ENCODE results near the gene MTMR2.

The MTMR2 gene

DNA sequence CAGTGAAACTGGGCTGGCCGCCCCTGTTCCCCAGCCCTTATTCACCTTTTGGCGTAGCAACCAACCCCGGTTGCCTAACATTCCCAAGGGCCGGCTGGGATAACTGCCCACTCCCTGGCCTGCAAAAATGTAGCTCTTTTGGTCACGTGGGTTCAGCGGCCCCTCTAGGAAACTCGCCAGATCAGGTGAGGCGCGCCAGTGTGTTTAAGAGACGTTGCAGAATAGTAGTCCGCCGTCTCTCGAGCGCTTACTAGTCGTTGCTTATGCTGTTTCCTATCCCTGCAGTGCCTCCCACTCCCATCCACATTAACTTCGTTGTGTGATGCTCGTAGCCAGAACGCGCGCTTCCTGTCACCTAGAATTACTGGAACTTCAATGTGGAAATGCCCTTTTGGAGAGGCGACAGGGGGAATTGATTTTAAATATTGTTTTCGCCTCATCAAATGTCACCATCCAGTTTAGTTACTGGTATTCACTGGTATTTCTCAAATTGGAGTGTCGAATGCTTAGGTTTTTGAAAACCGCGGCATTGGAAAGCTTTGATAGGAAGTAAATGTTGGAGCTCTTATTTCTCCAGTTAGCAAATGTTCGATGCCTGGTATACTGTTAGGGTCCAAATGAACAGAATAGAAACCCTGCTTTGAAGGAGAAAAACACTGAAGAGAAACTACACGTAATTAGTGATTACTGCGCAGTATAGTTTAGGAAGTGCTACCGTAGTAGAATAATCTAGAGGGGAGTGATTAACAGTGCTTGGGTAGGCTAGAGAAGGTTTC, 132.8 kb downstream of the MTMR2 start:
- Histone ChIP-seq H3K27ac (replicated peaks) (peak overlapping the region; percentile 99), H3K4me3 (replicated peaks; ENCODE audit: insufficient read depth, low read length) (peak overlapping the region; percentile 97), H3K27me3 (ENCODE audit: insufficient read depth, poor library complexity, severe bottlenecking) (no peaks in the 10 kb centered on the region)
- 0 out of 2 replicates have a peak, but pooled peaks have one; percentile 1 for TF ChIP-seq SPI1 (IDR thresholded peaks at IDR 0.05; ENCODE audit: borderline replicate concordance, low read depth)
- no peak for TF ChIP-seq GABPA (IDR thresholded peaks at IDR 0.05; ENCODE audit: low read depth)
- DNase-seq (ENCODE audit: low read depth in 1 of 2, low spot score in 1 of 2): peak; percentile 68 to 77

DNA sequence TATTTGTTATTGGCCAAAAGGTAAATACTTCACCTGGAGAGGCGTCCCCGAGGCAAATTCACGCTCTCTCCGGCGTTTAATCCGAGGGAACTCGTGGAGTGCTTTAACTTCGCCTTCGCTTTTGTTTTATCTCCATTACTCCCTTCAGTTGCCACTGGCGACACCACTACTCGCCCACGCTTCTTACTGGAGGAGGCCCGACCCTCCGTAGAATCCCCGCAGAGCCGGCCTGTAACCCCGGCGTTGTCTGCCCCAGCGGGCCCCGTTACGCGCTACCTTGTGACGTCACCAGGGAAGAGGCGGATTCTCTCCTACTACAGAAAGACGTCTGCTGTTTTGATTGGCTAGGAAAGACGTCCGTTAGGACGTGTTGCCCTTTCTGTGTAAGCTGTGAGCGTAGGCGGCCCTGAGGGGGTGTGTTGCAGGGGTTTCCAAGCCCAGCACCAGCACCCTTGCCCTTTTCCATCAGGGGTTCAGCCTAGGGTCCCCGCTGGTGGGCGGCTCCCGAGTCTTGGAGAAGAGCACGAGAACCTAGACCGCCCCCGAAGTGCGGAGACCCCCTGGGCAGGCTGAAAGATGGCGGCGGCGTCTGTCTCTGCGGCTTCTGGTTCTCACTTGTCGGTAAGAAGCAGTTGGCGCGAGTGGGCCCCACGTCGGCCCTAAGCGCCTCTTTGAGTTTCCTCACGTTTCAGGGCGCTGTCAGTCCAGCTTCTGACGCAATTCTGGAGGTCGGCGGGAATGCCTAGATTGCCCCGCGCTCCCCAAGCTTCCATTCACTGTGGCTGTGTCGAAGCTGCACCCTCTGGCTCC, 133.6 kb downstream of the MTMR2 start, which contains the start of gene CEP57:
TSS of gene CEP57 (plus strand) at position 376 of the 810 bp plus-strand sequence. CDS start at position 577, 201 bp downstream.
- TF ChIP-seq, protein P1, sequence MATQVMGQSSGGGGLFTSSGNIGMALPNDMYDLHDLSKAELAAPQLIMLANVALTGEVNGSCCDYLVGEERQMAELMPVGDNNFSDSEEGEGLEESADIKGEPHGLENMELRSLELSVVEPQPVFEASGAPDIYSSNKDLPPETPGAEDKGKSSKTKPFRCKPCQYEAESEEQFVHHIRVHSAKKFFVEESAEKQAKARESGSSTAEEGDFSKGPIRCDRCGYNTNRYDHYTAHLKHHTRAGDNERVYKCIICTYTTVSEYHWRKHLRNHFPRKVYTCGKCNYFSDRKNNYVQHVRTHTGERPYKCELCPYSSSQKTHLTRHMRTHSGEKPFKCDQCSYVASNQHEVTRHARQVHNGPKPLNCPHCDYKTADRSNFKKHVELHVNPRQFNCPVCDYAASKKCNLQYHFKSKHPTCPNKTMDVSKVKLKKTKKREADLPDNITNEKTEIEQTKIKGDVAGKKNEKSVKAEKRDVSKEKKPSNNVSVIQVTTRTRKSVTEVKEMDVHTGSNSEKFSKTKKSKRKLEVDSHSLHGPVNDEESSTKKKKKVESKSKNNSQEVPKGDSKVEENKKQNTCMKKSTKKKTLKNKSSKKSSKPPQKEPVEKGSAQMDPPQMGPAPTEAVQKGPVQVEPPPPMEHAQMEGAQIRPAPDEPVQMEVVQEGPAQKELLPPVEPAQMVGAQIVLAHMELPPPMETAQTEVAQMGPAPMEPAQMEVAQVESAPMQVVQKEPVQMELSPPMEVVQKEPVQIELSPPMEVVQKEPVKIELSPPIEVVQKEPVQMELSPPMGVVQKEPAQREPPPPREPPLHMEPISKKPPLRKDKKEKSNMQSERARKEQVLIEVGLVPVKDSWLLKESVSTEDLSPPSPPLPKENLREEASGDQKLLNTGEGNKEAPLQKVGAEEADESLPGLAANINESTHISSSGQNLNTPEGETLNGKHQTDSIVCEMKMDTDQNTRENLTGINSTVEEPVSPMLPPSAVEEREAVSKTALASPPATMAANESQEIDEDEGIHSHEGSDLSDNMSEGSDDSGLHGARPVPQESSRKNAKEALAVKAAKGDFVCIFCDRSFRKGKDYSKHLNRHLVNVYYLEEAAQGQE (IDR thresholded peaks at IDR 0.05; ENCODE audit: insufficient replicate concordance, low read depth): peak; percentile 39
- peak; percentile 75 for TF ChIP-seq POLR2AphosphoS5 (IDR thresholded peaks at IDR 0.05; ENCODE audit: low read depth)
- TF ChIP-seq, protein P2, sequence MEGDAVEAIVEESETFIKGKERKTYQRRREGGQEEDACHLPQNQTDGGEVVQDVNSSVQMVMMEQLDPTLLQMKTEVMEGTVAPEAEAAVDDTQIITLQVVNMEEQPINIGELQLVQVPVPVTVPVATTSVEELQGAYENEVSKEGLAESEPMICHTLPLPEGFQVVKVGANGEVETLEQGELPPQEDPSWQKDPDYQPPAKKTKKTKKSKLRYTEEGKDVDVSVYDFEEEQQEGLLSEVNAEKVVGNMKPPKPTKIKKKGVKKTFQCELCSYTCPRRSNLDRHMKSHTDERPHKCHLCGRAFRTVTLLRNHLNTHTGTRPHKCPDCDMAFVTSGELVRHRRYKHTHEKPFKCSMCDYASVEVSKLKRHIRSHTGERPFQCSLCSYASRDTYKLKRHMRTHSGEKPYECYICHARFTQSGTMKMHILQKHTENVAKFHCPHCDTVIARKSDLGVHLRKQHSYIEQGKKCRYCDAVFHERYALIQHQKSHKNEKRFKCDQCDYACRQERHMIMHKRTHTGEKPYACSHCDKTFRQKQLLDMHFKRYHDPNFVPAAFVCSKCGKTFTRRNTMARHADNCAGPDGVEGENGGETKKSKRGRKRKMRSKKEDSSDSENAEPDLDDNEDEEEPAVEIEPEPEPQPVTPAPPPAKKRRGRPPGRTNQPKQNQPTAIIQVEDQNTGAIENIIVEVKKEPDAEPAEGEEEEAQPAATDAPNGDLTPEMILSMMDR (IDR thresholded peaks at IDR 0.05; ENCODE audit: insufficient read depth, low read length): no peak
- TF ChIP-seq SPI1 (IDR thresholded peaks at IDR 0.05; ENCODE audit: borderline replicate concordance, low read depth): no peak
- no peak for TF ChIP-seq GABPA (IDR thresholded peaks at IDR 0.05; ENCODE audit: low read depth)
- peak within 1 kb of the TSS; percentile 97 for H3K4me3 ChIP-seq (replicated peaks; ENCODE audit: insufficient read depth, low read length)
- DNase-seq (ENCODE audit: low read depth in 1 of 2, low spot score in 1 of 2): peak; percentile 92 to 98
- peak within 1 kb of the TSS; percentile 99 for H3K27ac ChIP-seq (replicated peaks)
- H3K27me3 ChIP-seq (ENCODE audit: insufficient read depth, poor library complexity, severe bottlenecking): no peaks in the 10 kb centered on the region

DNA sequence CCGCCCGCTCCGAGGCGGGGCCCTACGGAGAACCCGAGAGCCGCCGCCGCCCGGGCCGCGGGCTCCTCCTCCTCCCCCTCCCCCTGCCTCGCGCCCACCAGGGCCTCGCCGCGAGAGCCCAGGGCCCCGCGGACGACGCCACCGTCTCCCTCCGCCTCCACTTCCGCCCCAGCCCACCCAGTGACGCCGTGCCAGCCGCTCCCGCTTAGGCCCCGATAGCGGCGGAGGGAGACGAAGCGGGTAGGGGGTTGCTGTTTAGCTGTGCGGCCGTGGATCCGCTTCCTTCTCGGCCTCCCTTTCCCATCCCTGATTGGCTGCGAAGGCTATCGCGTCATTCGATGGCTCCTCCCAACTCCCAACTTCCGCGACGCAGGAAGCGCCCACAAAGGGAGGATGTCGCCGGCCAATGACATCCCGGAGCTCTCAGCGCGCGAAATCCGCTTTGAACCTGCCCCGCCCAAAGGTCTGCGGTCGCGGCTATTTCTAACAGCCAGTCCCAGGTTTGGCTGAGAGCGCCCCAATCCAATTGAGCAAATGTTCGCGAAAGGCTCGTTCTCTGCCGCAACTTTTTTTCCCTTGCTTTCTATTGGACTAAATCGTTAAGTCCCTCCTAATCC, 134.3 kb downstream of the MTMR2 start, which contains the start of gene FAM76B:
TSS of gene FAM76B (minus strand) at position 277 of the 617 bp plus-strand sequence. CDS start 304 bp downstream, outside the sequence.
- peak within 1 kb of the TSS; percentile 97 for H3K4me3 ChIP-seq (replicated peaks; ENCODE audit: insufficient read depth, low read length)
- H3K27ac ChIP-seq (replicated peaks): peak within 1 kb of the TSS; percentile 99
- TF ChIP-seq SPI1 (IDR thresholded peaks at IDR 0.05; ENCODE audit: borderline replicate concordance, low read depth): peak; percentile 60; the same call in 1 of the 2 replicates
- TF ChIP-seq GABPA (IDR thresholded peaks at IDR 0.05; ENCODE audit: low read depth): peak; percentile 73
- TF ChIP-seq, protein P1 (IDR thresholded peaks at IDR 0.05; ENCODE audit: insufficient replicate concordance, low read depth): no peak
- TF ChIP-seq POLR2AphosphoS5 (IDR thresholded peaks at IDR 0.05; ENCODE audit: low read depth): peak; percentile 93
- TF ChIP-seq, protein P2 (IDR thresholded peaks at IDR 0.05; ENCODE audit: insufficient read depth, low read length): no peak
- DNase-seq (ENCODE audit: low read depth in 1 of 2, low spot score in 1 of 2): peak; percentile 94 to 98
- H3K27me3 ChIP-seq (ENCODE audit: insufficient read depth, poor library complexity, severe bottlenecking): no peaks in the 10 kb centered on the region
